SK-N-SH (cell line): Measurements from ENCODE around the gene THSD7A. TPM values are rescaled to one million over a fixed set of nuclear protein-coding genes. Genes with fewer than 3 reads are reported as not detected.

ENCODE experiments used
- CTCF ChIA-PET: fragments of 300-600, 350-600 bp; formaldehyde crosslinking; extraction: SDS; loops from one replicate; lab custom pipeline; 2021; lab: Yijun Ruan, JAX
- POLR2A ChIA-PET: fragments of 350-600 bp; sonication (Branson Sonifier 250); formaldehyde crosslinking; extraction: SDS; loops from one replicate; lab custom pipeline; 2020; ENCODE audit warnings: antibody characterized with exemption, inconsistent platforms; lab: Yijun Ruan, JAX
- DNase-seq: peaks from one replicate; pipeline ENCODE4 v3.0.0; 2012
- H2AFZ ChIP-seq: fragments of 200-600 bp; sonication (generic); 2 replicates; pipeline ENCODE4 v1.8.1; 2016; ENCODE audit warnings: antibody characterized with exemption, mild to moderate bottlenecking, low read depth
- H3F3A ChIP-seq: fragments of 200-600 bp; sonication (generic); replicated peaks from 2 replicates; pipeline ENCODE3; 2016; ENCODE audit warnings: antibody characterized with exemption, mild to moderate bottlenecking; ENCODE audit not compliant: insufficient read depth
- H3K27ac ChIP-seq, 2 experiments: fragments of 200-500 bp in 1 of 2; fragments of 200-600 bp in 1 of 2; sonication (Bioruptor generic) in 1 of 2; sonication (generic), shearing (Covaris generic) in 1 of 2; 2 replicates each; pipeline versions ENCODE4 v1.5.1 to v1.6.1; 2014 to 2016; ENCODE audit warnings: low read depth in 2 of 2, inconsistent platforms in 1 of 2, low read length in 1 of 2, mild to moderate bottlenecking in 1 of 2, mixed read lengths in 1 of 2
- H3K27me3 ChIP-seq: fragments of 200-600 bp; sonication (generic), shearing (Covaris generic); 2 replicates; pipeline ENCODE4 v1.6.1; 2016; ENCODE audit warnings: mixed run types; ENCODE audit not compliant: insufficient read depth
- H3K36me3 ChIP-seq, 2 experiments: fragments of 200-500 bp in 1 of 2; fragments of 200-600 bp in 1 of 2; sonication (Bioruptor generic) in 1 of 2; sonication (generic) in 1 of 2; replicated peaks in 1 of 2; 2 replicates each; pipeline versions ENCODE3 to v1.5.1; 2014 to 2016; ENCODE audit warnings: low read length in 1 of 2, mild to moderate bottlenecking in 1 of 2; ENCODE audit not compliant: insufficient read depth in 2 of 2, control insufficient read depth in 1 of 2
- H3K4me1 ChIP-seq, 2 experiments: fragments of 200-500 bp in 1 of 2; fragments of 200-600 bp in 1 of 2; sonication (Bioruptor generic) in 1 of 2; sonication (generic), shearing (Covaris generic) in 1 of 2; 2 replicates each; pipeline versions ENCODE4 v1.5.1 to v1.6.1; 2014 to 2016; ENCODE audit warnings: low read depth in 1 of 2, low read length in 1 of 2, mixed run types in 1 of 2; ENCODE audit not compliant: insufficient read depth in 2 of 2, control insufficient read depth in 1 of 2
- H3K4me2 ChIP-seq: fragments of 200-600 bp; sonication (generic), shearing (Covaris generic); 2 replicates; pipeline ENCODE4 v1.6.1; 2017; ENCODE audit warnings: mixed run types
- H3K4me3 ChIP-seq, 2 experiments: fragments of 200-500 bp in 1 of 2; fragments of 200-600 bp in 1 of 2; sonication (Bioruptor generic) in 1 of 2; sonication (generic), shearing (Covaris generic) in 1 of 2; 2 replicates each; pipeline versions ENCODE4 v1.5.1 to v1.8.1; 2014 to 2016; ENCODE audit warnings: low read depth in 2 of 2, inconsistent platforms in 1 of 2, low read length in 1 of 2, mild to moderate bottlenecking in 1 of 2, mixed read lengths in 1 of 2, moderate library complexity in 1 of 2
- H3K79me2 ChIP-seq: fragments of 200-600 bp; sonication (generic); 2 replicates; pipeline ENCODE4 v1.8.1; 2017; ENCODE audit warnings: mild to moderate bottlenecking; ENCODE audit not compliant: insufficient read depth
- H3K9ac ChIP-seq: fragments of 200-600 bp; sonication (generic); 2 replicates; pipeline ENCODE4 v1.6.1; 2017; ENCODE audit warnings: mixed run types
- H3K9me2 ChIP-seq: fragments of 200-600 bp; sonication (generic); 2 replicates; pipeline ENCODE4 v1.6.1; 2017; ENCODE audit warnings: mixed run types
- H3K9me3 ChIP-seq: fragments of 200-600 bp; sonication (generic); 2 replicates; pipeline ENCODE4 v1.6.1; 2017; ENCODE audit warnings: mixed run types, mild to moderate bottlenecking, moderate library complexity
- H4K20me1 ChIP-seq: fragments of 200-600 bp; sonication (generic); 2 replicates; pipeline ENCODE4 v1.6.1; 2017; ENCODE audit warnings: mild to moderate bottlenecking, mixed run types; ENCODE audit not compliant: insufficient read depth
- CHD2 ChIP-seq: fragments of 150-350 bp; IDR thresholded peaks from 2 replicates; pipeline ENCODE4 v1.6.1; 2018; ENCODE audit warnings: low read length; ENCODE audit not compliant: partially characterized antibody
- EZH2phosphoT487 ChIP-seq: fragments of 200-600 bp; sonication (generic); IDR thresholded peaks from 2 replicates; pipeline ENCODE4 v1.6.1; 2017; ENCODE audit warnings: low read depth, mixed run types, mild to moderate bottlenecking, antibody characterized with exemption, moderate library complexity, borderline replicate concordance
- FOXJ3 ChIP-seq: sonication (generic); formaldehyde crosslinking; IDR thresholded peaks from 2 replicates; pipeline ENCODE4 v1.5.1; 2020; ENCODE audit warnings: mild to moderate bottlenecking, missing genetic modification reagents
- FOXM1 ChIP-seq: IDR thresholded peaks from 2 replicates; pipeline ENCODE4 v1.4.0; 2012; ENCODE audit warnings: low read depth, mild to moderate bottlenecking
- GABPA ChIP-seq: IDR thresholded peaks from 2 replicates; pipeline ENCODE4 v1.4.0; 2012; ENCODE audit warnings: low read depth, mild to moderate bottlenecking
- JUND ChIP-seq: IDR thresholded peaks from 2 replicates; pipeline ENCODE4 v1.4.0; 2012
- MEF2A ChIP-seq: IDR thresholded peaks from 2 replicates; pipeline ENCODE4 v1.4.0; 2012; ENCODE audit warnings: low read depth, borderline replicate concordance
- MXI1 ChIP-seq: IDR thresholded peaks from 2 replicates; pipeline ENCODE4 v1.6.1; 2012; ENCODE audit warnings: mild to moderate bottlenecking, low read depth, low read length, improper control_type of control experiment
- NFIC ChIP-seq: IDR thresholded peaks from 2 replicates; pipeline ENCODE4 v1.4.0; 2012; ENCODE audit warnings: borderline replicate concordance
- RAD21 ChIP-seq: IDR thresholded peaks from 2 replicates; pipeline ENCODE4 v1.6.1; 2012; ENCODE audit warnings: mild to moderate bottlenecking, low read length
- RFX5 ChIP-seq: IDR thresholded peaks from 2 replicates; pipeline ENCODE4 v1.6.1; 2012; ENCODE audit warnings: mild to moderate bottlenecking, improper control_type of control experiment, low read length
- SIN3A ChIP-seq: IDR thresholded peaks from 2 replicates; pipeline ENCODE4 v1.6.1; 2012; ENCODE audit warnings: low read depth, mild to moderate bottlenecking, low read length, moderate library complexity, borderline replicate concordance
- SMC3 ChIP-seq: IDR thresholded peaks from 2 replicates; pipeline ENCODE4 v1.6.1; 2012; ENCODE audit warnings: low read depth, low read length, improper control_type of control experiment
- TAF1 ChIP-seq: IDR thresholded peaks from 2 replicates; pipeline ENCODE4 v1.6.1; 2012; ENCODE audit warnings: low read depth, mild to moderate bottlenecking, low read length, moderate library complexity, borderline replicate concordance
- WGBS: methylation state at CpG from one replicate; pipeline ENCODE4 v1.1.6; 2017; ENCODE audit warnings: low lambda C conversion rate; 5-methylcytosine and 5-hydroxymethylcytosine counted together
- polyA plus RNA-seq, 3 experiments: library from polyadenylated mRNA; depleted of rRNA; stranded (reverse); fragments of >200 nt; gene quantifications; 2 replicates each; pipeline ENCODE4 v1.2.3, GENCODE V29; 2012
- TF ChIP-seq, protein P1 (sequence below): IDR thresholded peaks from 2 replicates; pipeline ENCODE4 v1.4.0; 2012; ENCODE audit warnings: low read depth, borderline replicate concordance
- TF ChIP-seq, protein P2 (sequence below): fragments of 150-350 bp; IDR thresholded peaks from 2 replicates; pipeline ENCODE4 v1.6.1; 2017; ENCODE audit warnings: antibody characterized with exemption, low read length, low read depth, borderline replicate concordance

THSD7A gene
- polyA plus RNA-seq, 1 of the 3 experiments (the other 2 are of a cell fraction), result 0.16 TPM

DNA sequence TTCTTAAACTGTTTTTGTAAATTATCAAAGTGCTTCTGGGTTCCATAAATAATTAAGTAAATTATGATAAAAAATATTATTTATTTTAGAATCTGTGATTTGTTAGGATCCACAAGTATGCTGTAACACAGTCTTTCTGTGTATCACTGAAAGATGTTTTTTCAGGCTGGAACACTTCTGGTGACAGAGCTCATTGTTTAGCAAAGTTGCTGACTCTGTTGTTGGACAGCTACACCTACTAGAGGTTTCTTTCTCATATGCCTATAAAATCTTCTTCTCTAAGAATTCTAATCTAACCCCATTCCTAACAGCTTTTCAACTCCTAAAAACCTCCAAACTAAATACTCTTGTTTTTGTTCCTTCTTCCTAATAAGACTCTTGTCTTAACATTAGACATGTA is 176.8 kb downstream of the THSD7A start:
- DNase-seq, result no peak
- TF ChIP-seq RFX5 (no peak), EZH2phosphoT487 (no peak), SMC3 (no peak), JUND (no peak), FOXJ3 (CRISPR knock-in tag) (no peak), CHD2 (no peak), TAF1 (no peak), SIN3A (no peak)
- TF ChIP-seq, protein P1, sequence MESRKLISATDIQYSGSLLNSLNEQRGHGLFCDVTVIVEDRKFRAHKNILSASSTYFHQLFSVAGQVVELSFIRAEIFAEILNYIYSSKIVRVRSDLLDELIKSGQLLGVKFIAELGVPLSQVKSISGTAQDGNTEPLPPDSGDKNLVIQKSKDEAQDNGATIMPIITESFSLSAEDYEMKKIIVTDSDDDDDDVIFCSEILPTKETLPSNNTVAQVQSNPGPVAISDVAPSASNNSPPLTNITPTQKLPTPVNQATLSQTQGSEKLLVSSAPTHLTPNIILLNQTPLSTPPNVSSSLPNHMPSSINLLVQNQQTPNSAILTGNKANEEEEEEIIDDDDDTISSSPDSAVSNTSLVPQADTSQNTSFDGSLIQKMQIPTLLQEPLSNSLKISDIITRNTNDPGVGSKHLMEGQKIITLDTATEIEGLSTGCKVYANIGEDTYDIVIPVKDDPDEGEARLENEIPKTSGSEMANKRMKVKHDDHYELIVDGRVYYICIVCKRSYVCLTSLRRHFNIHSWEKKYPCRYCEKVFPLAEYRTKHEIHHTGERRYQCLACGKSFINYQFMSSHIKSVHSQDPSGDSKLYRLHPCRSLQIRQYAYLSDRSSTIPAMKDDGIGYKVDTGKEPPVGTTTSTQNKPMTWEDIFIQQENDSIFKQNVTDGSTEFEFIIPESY, result no peak
- ChIA-PET POLR2A (no interaction called here), CTCF (no interaction called here)
- H2AFZ ChIP-seq, result no peak overlapping the region
- peaks cover 0 to 10% of the 10 kb centered on the region in 2 experiments; a peak in 2 of 4 replicates for H3K4me1 ChIP-seq
- no peaks in the 10 kb centered on the region for H3K27me3 ChIP-seq
- H3K9ac ChIP-seq, result no peak overlapping the region
- H3K36me3 ChIP-seq, result no peaks in the 10 kb centered on the region
- no peaks in the 10 kb centered on the region for H3F3A ChIP-seq
- H3K9me2 ChIP-seq, result no peaks in the 10 kb centered on the region
- H3K27ac ChIP-seq, result no peak overlapping the region
- no peak overlapping the region for H3K4me3 ChIP-seq
- H3K9me3 ChIP-seq, result no peaks in the 10 kb centered on the region
- no peaks in the 10 kb centered on the region for H3K79me2 ChIP-seq
- H3K4me2 ChIP-seq, result no peak overlapping the region
- no peaks in the 10 kb centered on the region for H4K20me1 ChIP-seq

GRCh38 chr7:11650500-11650899 is 181.5 kb downstream of the THSD7A start:
- Histone ChIP-seq H3K4me1 (peaks cover 0 to 3% of the 10 kb centered on the region in 2 experiments; a peak in 1 of 4 replicates), H3F3A (no peaks in the 10 kb centered on the region), H2AFZ (no peak overlapping the region), H3K27me3 (no peaks in the 10 kb centered on the region), H3K9me3 (no peaks in the 10 kb centered on the region), H3K36me3 (peaks cover 0 to 2% of the 10 kb centered on the region in 2 experiments), H3K9me2 (no peaks in the 10 kb centered on the region), H3K79me2 (no peaks in the 10 kb centered on the region), H4K20me1 (no peaks in the 10 kb centered on the region), H3K9ac (no peak overlapping the region), H3K4me3 (no peak overlapping the region), H3K4me2 (no peak overlapping the region), H3K27ac (no peak overlapping the region)
- ChIA-PET CTCF (interaction anchor here (0.8 kb wide), 1 partner anchor 77 kb away, joined by 3 read pairs; no protein-coding TSS in a partner anchor), POLR2A (no interaction called here)
- TF ChIP-seq RAD21, result no peak
- 35% methylated on average over 3 of the region's 3 CpGs for WGBS
- no peak for DNase-seq

GRCh38 chr7:11650030-11650429 is 182.0 kb downstream of the THSD7A start:
- H3K4me2 ChIP-seq, result no peak overlapping the region
- H3K79me2 ChIP-seq, result no peaks in the 10 kb centered on the region
- DNase-seq, result no peak
- no peak overlapping the region for H3K9ac ChIP-seq
- H2AFZ ChIP-seq, result no peak overlapping the region
- H3K36me3 ChIP-seq, result peaks cover 0 to 2% of the 10 kb centered on the region in 2 experiments
- H4K20me1 ChIP-seq, result no peaks in the 10 kb centered on the region
- ChIA-PET CTCF (interaction anchor here (0.5 to 0.8 kb wide), 2 partner anchors 78 to 140 kb away, joined by 3 read pairs; no protein-coding TSS in a partner anchor), POLR2A (no interaction called here)
- no peaks in the 10 kb centered on the region for H3K9me3 ChIP-seq
- no peak overlapping the region; a peak in 1 of 4 replicates for H3K27ac ChIP-seq
- H3K9me2 ChIP-seq, result no peaks in the 10 kb centered on the region
- no peaks in the 10 kb centered on the region for H3F3A ChIP-seq
- peaks cover 0 to 3% of the 10 kb centered on the region in 2 experiments; a peak in 2 of 4 replicates for H3K4me1 ChIP-seq
- no peak overlapping the region for H3K4me3 ChIP-seq
- no peaks in the 10 kb centered on the region for H3K27me3 ChIP-seq
- whole genome bisulfite sequencing, result 9% methylated on average over 2 of the region's 2 CpGs
- TF ChIP-seq, protein P2, sequence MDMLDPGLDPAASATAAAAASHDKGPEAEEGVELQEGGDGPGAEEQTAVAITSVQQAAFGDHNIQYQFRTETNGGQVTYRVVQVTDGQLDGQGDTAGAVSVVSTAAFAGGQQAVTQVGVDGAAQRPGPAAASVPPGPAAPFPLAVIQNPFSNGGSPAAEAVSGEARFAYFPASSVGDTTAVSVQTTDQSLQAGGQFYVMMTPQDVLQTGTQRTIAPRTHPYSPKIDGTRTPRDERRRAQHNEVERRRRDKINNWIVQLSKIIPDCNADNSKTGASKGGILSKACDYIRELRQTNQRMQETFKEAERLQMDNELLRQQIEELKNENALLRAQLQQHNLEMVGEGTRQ, result no peak
- TF ChIP-seq CHD2 (no peak), TAF1 (no peak), MEF2A (no peak), FOXM1 (no peak), NFIC (no peak), GABPA (no peak), MXI1 (no peak)
- TF ChIP-seq, protein P1, result no peak
